Iris pigment epithelial cell (primary cell): ENCODE results near the gene SNUPN.
"Not testable (repeated sequence)": the region's sequence is repeated elsewhere in the genome, so short reads cannot be mapped to it uniquely, and the experiment has no call there.

ENCODE experiments used
- DNase-seq: peaks from one replicate; pipeline ENCODE4 v3.0.0-alpha.2; 2011; ENCODE audit warnings: low read depth

SNUPN gene

GRCh38 chr15:75637245-75638009, 11.9 kb upstream of the SNUPN start:
- peak; percentile 38 for DNase-seq

- no peak for DNase-seq
These were observed 10.5 kb upstream of the SNUPN start for GRCh38 chr15:75636026-75636425.

- not testable (repeated sequence) for DNase-seq
These were observed 8.4 kb upstream of the SNUPN start for GRCh38 chr15:75633922-75634321.

- no peak for DNase-seq
These were observed 6.4 kb upstream of the SNUPN start for GRCh38 chr15:75631935-75632334.

DNA sequence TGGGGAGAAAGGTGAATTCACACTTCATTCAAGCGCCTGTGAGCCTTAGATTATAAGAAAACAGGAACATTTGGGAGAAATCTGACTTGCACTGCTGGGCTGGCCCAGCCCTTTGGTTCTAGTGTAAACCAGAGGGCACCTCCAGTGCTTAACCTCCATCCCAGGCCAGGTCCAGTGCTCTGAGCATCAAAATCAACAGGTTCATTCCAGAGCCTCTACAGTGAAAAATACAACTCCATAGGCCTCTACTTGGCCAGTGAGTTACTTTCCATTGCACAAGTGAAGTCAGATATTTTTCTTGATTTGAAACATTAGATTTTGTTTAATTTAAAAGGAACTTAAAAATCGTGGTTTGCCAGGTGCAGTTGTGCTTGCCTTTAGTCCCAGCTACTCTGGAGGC, 3.0 kb downstream of the SNUPN start:
- DNase-seq: no peak

- DNase-seq: peak; percentile 95
These were observed 4.6 kb downstream of the SNUPN start for GRCh38 chr15:75620841-75621391.

GRCh38 chr15:75620058-75620820, 5.3 kb downstream of the SNUPN start:
- DNase-seq: peak; percentile 77

DNA sequence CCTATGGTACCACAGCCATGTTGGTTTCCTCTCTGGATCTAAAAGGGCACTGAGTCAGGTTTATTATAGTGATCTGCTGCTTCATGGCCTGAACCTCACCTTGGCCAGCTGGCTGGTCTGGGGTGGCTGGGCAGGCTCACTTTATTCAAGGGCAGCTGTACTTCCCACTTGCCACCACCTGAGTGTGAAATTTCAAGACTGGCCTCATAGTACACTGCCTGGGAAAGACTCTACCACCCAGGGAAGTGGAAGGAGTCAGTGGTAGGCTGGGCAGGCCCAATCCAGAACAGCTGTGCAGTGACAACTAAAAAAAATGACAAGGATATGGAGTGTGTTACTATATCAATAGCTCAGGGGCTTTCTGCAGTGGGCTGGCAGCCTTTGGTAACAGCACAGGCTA, 8.8 kb downstream of the SNUPN start:
- DNase-seq: no peak

DNA sequence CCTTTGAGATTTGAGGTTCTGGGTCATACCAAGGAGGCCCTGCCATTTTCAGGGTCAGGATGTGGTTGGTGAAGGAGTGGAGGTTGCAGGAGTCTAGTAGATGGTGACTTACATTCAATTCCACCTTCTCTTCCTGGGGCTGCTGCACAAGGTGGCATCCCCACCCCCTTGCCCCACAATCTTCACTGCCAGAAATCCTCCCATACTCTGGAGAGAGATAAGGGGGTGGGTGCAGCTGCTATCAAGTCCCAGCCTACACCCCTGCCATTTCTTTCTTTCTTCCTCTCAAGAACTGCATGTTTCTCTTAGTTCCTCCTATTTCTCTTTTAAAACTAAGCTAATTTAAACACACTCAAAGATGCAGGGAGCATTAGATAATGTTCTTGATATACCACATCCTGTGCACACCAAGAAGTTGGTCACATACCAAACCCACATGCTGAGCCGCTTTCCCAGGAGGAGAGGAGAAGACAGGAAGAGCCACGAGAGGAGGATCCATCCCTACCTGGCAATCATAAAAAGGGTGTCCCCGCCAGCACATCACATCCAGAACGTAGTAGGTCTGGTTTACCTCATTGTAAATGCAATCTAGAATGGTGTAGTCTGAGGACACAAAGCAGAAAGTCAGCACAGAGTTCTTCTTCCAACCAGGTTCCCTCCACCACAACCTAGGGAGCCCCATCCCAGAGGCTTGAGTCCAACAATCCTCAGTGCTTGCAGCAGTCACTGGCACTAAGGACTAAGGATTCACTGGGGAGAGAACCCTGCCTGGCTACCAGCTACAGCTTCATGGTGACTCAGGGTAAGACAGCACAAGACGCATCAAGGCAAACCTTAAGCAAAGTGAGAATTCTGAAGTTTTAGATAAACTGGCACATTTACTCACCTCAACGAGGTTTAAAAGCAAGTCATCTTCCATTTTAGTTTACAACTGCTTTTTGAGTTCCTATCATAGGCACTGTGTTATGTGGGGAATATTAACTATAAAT, 18.5 kb downstream of the SNUPN start:
- peak; percentile 54 for DNase-seq

DNA sequence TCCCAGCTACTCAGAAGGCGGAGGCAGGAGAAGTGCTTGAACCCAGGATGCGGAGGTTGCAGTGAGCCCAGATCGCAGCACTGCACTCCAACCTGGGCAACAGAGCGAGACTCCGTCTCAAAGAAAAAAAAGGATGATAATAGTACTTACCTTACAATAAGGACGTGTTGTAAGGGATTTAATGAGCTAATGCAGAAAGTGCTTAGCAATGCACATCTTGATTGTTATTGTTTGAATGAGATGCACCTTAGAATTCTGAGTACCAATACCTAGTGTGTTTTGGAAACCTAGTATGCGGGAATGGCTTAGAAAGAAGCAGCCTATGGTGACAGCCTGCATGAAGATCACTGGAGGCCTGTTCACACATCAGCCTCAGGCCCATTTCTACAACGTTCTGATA, 19.5 kb downstream of the SNUPN start:
- no peak for DNase-seq

GRCh38 chr15:75599401-75599800, 26.1 kb downstream of the SNUPN start:
- no peak for DNase-seq

- DNase-seq: no peak
These were observed 27.2 kb downstream of the SNUPN start for GRCh38 chr15:75598361-75598760.

- DNase-seq: peak; percentile 31
These were observed 27.7 kb downstream of the SNUPN start for GRCh38 chr15:75597667-75598341.

- DNase-seq: no peak
These were observed 28.7 kb downstream of the SNUPN start for GRCh38 chr15:75596703-75597345.

DNA sequence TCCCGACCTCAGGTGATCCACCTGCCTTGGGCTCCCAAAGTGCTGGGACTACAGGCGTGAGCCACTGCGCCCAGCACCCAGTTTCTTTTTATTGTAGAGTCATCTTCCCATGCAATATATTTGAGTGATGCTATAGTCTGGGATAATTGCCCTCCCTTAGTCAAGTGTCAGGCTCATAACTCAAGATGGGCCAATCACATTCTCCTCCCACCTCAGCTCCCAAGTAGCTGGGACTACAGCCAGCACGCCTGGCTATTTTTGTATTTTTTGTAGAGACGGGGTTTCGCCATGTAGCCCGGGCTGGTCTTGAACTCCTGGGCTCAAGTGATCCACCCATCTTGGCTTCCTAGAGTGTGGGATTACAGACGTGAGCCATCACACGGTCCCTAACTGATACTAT, 31.2 kb downstream of the SNUPN start:
- no peak for DNase-seq

GRCh38 chr15:75591655-75592364, 33.7 kb downstream of the SNUPN start:
- DNase-seq: no peak

GRCh38 chr15:75590239-75590638, 35.3 kb downstream of the SNUPN start:
- DNase-seq: no peak

DNA sequence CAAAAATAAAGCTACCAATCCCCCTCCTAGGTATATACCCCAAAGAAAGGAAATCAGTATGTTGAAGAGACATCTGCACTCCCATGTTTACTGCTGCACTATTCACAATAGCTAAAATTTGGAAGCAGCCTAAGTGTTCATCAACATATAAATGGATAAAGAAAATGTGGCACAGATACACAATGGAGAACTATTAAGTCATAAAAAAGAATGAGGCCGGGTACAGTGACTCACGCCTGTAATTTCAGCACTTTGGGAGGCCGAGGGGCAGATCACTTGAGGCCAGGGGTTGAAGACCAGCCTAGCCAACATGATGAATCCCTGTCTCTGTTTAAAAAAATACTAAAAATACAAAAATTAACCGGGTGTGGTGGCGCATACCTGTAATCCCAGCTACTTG, 36.5 kb downstream of the SNUPN start:
- no peak for DNase-seq

DNA sequence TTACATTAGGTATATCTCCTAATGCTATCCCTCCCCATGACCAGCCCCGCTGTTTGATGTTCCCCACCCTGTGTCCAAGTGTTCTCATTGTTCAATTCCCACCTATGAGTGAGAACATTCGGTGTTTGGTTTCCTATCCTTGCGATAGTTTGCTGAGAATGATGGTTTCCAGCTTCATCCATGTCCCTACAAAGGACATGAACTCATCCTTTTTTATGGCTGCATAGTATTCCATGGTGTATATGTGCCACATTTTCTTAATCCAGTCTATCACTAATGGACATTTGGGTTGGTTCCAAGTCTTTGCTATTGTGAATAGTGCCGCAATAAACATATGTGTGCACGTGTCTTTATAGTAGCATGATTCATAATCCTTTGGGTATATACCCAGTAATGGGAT, 39.1 kb downstream of the SNUPN start:
- not testable (repeated sequence) for DNase-seq

DNA sequence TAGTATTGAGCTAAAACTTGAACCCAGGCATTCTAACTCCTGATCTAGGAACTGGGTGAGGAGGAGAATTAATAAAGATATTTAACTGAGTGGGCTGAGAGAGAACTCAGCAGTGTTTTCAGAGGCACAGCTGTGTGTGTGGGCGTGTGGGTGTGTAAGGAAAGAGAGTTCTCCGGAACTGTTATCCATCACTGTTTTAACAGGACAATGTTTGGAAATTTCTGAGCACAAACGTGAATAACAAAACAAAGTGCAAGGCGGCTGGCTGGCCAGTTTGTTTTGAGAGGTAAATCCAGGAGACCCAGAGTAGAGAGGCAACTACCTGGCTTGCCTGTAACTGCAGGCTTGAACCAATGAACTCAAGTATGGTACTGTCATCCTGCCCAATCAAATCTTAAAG, 41.4 kb downstream of the SNUPN start:
- no peak for DNase-seq
